ENCODE measurements around the gene C3orf85.
"Not testable (repeated sequence)": the region's sequence is repeated elsewhere in the genome, so short reads cannot be mapped to it uniquely, and the experiment has no call there.

Gene C3orf85

GRCh38 chr3:109136523-109136922, at the start of gene C3orf85:
Gene C3orf85 (plus strand): TSS chr3:109136719. CDS start chr3:109136848, 129 bp downstream.
- no peak for DNase-seq

- DNase-seq, result no peak
Observed at GRCh38 chr3:109089265-109089664, 47.3 kb upstream of the C3orf85 start.

- DNase-seq, result no peak
Observed at GRCh38 chr3:109091846-109092245, 44.7 kb upstream of the C3orf85 start.

- no peak for DNase-seq
Observed at GRCh38 chr3:109093561-109093960, 43.0 kb upstream of the C3orf85 start.

- DNase-seq, result no peak
Observed at GRCh38 chr3:109095166-109095565, 41.4 kb upstream of the C3orf85 start.

- DNase-seq, result no peak
Observed at GRCh38 chr3:109098079-109098644, 38.4 kb upstream of the C3orf85 start.

GRCh38 chr3:109109574-109109973, 26.9 kb upstream of the C3orf85 start:
- no peak for DNase-seq

GRCh38 chr3:109112946-109113760, 23.4 kb upstream of the C3orf85 start:
- no peak for DNase-seq

GRCh38 chr3:109114746-109115145, 21.8 kb upstream of the C3orf85 start:
- DNase-seq, result no peak

GRCh38 chr3:109115451-109115850, 21.1 kb upstream of the C3orf85 start:
- no peak for DNase-seq

GRCh38 chr3:109116031-109116430, 20.5 kb upstream of the C3orf85 start:
- no peak for DNase-seq

- DNase-seq, result no peak
Observed at GRCh38 chr3:109117939-109118338, 18.6 kb upstream of the C3orf85 start, which contains the start of gene MORC1. Gene MORC1 (minus strand): TSS chr3:109118134. CDS start chr3:109118059, 75 bp downstream.

GRCh38 chr3:109118584-109118983, 17.9 kb upstream of the C3orf85 start:
- DNase-seq, result no peak

- no peak for DNase-seq
Observed at GRCh38 chr3:109122690-109123089, 13.8 kb upstream of the C3orf85 start.

- DNase-seq, result no peak
Observed at GRCh38 chr3:109125902-109126301, 10.6 kb upstream of the C3orf85 start.

- DNase-seq, result no peak
Observed at GRCh38 chr3:109127553-109127952, 9.0 kb upstream of the C3orf85 start.

- no peak for DNase-seq
Observed at GRCh38 chr3:109131276-109131675, 5.2 kb upstream of the C3orf85 start.

- DNase-seq, result no peak
Observed at GRCh38 chr3:109132801-109133473, 3.6 kb upstream of the C3orf85 start.

- not testable (repeated sequence) for DNase-seq
Observed at GRCh38 chr3:109133474-109133816, 3.1 kb upstream of the C3orf85 start.

GRCh38 chr3:109137761-109138160, 1.2 kb downstream of the C3orf85 start:
- no peak for DNase-seq

- no peak for DNase-seq
Observed at GRCh38 chr3:109140318-109140717, 3.8 kb downstream of the C3orf85 start.

GRCh38 chr3:109143646-109144045, 7.1 kb downstream of the C3orf85 start:
- DNase-seq, result no peak

- no peak for DNase-seq
Observed at GRCh38 chr3:109149078-109149477, 12.6 kb downstream of the C3orf85 start.

- DNase-seq, result no peak
Observed at GRCh38 chr3:109152320-109152719, 15.8 kb downstream of the C3orf85 start.

All from CD4-positive, alpha-beta T cell treated with Interleukin-17A for 4 hours (primary cell).